Brain microvascular endothelial cell (primary cell): ENCODE measurements around the gene PPIP5K1.
"Not testable (repeated sequence)": the region's sequence is repeated elsewhere in the genome, so short reads cannot be mapped to it uniquely, and the experiment has no call there.

ENCODE experiments used
- DNase-seq: peaks from one replicate; pipeline ENCODE4 v3.0.0-alpha.2; 2020
- H3K27ac ChIP-seq: fragments of 250-450 bp; sonication (Bioruptor Pico); 2 replicates; pipeline ENCODE4 v1.5.1; 2020; ENCODE audit warnings: mild to moderate bottlenecking, moderate library complexity
- H3K27me3 ChIP-seq: fragments of 250-450 bp; sonication (Bioruptor Pico); replicated peaks from 2 replicates; pipeline ENCODE4 v1.5.1; 2020; ENCODE audit warnings: mild to moderate bottlenecking
- H3K36me3 ChIP-seq: fragments of 250-450 bp; sonication (Bioruptor Pico); replicated peaks from 2 replicates; pipeline ENCODE4 v1.5.1; 2020; ENCODE audit warnings: mild to moderate bottlenecking
- H3K4me3 ChIP-seq: 2 replicates; pipeline ENCODE4 v1.5.1; 2011; ENCODE audit warnings: low read depth, mild to moderate bottlenecking, control low read depth, low read length, moderate library complexity
- in situ Hi-C: cut with HindIII; loops from 2 replicates; pipeline ENCODE4 v1.10.0; 2017; ENCODE audit warnings: low sequenced_read_pairs, low pct_ligation_motif_present
- TF ChIP-seq, protein P1 (sequence below): IDR thresholded peaks from 2 replicates; pipeline ENCODE4 v1.5.1; 2011; ENCODE audit warnings: low read depth, mild to moderate bottlenecking, moderate library complexity, low read length, control low read depth, inconsistent platforms; ENCODE audit errors: missing control alignments

Gene PPIP5K1

DNA sequence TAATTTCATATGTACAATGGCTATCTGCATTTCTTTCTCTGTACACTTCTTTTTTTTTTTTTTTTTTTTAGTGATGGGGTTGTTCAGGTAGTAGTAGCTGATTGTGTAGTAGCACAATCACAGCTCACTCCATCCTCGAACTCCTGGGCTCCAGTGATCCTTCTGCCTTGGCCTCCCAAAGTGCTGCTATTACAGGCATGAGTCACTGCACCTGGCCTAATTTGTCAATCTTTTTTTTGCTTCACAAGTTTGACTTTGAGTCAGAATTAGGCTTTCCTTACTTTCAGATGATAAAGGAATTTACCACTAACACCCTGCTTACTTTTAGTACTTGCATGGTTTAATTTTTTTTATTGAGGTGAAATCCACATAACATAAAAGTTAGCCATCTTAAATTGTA, 44.6 kb downstream of the PPIP5K1 start:
- no peak overlapping the region for H3K27ac ChIP-seq
- H3K4me3 ChIP-seq, result no peak overlapping the region
- no peaks in the 10 kb centered on the region for H3K27me3 ChIP-seq
- TF ChIP-seq, protein P1, sequence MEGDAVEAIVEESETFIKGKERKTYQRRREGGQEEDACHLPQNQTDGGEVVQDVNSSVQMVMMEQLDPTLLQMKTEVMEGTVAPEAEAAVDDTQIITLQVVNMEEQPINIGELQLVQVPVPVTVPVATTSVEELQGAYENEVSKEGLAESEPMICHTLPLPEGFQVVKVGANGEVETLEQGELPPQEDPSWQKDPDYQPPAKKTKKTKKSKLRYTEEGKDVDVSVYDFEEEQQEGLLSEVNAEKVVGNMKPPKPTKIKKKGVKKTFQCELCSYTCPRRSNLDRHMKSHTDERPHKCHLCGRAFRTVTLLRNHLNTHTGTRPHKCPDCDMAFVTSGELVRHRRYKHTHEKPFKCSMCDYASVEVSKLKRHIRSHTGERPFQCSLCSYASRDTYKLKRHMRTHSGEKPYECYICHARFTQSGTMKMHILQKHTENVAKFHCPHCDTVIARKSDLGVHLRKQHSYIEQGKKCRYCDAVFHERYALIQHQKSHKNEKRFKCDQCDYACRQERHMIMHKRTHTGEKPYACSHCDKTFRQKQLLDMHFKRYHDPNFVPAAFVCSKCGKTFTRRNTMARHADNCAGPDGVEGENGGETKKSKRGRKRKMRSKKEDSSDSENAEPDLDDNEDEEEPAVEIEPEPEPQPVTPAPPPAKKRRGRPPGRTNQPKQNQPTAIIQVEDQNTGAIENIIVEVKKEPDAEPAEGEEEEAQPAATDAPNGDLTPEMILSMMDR, result no peak
- in situ Hi-C loops, result no loop called here
- no peak for DNase-seq
- no peaks in the 10 kb centered on the region for H3K36me3 ChIP-seq

DNA sequence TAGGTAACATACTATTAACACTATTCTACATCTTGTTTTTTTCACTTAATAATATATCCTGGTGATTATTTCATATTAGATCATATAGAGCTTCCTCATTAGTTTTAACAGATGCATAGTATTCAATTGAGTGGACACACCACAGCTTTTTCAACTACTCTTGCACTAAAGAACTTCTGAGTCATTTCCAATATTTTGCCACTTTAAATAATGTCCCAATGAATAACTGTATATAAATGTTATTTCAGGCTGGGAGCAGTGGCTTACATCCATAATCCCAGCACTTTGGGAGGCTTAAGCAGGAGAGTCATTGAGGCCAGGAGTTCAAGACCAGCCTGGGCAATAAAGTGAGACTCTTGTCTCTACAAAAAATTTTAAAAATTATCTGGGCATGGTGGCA, 45.7 kb downstream of the PPIP5K1 start:
- no peak for DNase-seq
- TF ChIP-seq, protein P1, result no peak
- Histone ChIP-seq H3K27me3 (no peaks in the 10 kb centered on the region), H3K4me3 (no peak overlapping the region), H3K36me3 (no peaks in the 10 kb centered on the region), H3K27ac (no peak overlapping the region)
- in situ Hi-C loops, result no loop called here

DNA sequence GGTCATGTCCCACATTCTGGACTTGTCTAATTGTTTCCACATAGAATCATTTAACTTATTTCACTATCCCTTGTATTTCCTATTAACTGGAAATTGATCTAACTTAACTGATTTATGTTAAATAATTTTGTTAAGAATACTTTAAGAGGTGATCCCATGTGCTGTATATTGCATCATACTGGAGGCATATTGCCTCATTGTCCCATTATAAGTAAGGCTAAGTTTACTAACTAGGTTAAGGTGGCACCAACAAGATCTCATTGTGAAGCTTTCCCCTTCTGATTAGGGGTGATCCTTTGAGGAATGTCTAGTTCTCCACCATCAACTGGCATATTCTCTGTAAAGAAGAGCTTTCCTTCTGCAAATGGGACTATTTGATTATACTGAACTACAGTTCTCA, 48.2 kb downstream of the PPIP5K1 start:
- H3K4me3 ChIP-seq, result no peak overlapping the region
- TF ChIP-seq, protein P1, result no peak
- in situ Hi-C loops, result no loop called here
- H3K27me3 ChIP-seq, result no peaks in the 10 kb centered on the region
- no peak overlapping the region for H3K27ac ChIP-seq
- no peak for DNase-seq
- no peaks in the 10 kb centered on the region for H3K36me3 ChIP-seq

DNA sequence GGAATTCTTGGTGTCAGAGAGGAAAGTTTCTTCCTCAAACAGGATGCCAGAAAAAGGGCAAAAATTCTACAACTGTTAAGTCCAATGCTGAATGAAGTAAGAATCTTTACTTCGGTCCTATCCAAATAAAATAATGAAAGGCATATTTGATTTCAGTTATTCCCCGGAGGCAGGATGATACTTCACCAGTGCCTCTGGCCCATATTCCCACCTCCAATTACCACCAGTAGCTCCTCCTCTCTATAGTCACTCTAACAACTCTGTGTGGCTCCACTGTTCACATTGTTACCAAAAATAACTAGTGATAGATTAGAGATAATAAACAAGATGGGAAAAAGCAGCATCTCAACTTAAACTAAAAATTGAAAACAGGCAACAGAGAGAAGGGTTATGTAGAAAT, 51.9 kb downstream of the PPIP5K1 start:
- H3K27me3 ChIP-seq, result no peaks in the 10 kb centered on the region
- TF ChIP-seq, protein P1, result no peak
- no peaks in the 10 kb centered on the region for H3K36me3 ChIP-seq
- in situ Hi-C loops, result no loop called here
- no peak for DNase-seq
- H3K27ac ChIP-seq, result no peak overlapping the region
- H3K4me3 ChIP-seq, result no peak overlapping the region

DNA sequence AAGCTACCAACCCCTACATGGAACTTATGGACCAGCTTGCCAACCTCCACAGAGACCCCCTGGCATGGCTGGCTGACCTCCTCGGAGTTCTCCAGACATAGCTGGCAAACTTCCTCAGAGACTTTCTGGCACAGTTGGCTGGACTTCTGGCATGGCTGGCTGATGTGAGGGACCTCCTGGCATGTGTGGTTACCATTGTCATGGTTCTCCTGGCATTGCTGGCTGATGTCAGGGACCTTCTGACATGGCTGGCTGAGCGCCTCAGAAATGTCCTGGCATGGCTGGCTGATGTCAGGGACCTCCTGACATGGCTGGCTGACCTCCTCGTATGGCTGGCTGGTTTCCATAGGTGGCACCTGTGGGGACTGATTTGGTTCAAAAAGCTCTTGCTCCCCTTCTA, 55.1 kb downstream of the PPIP5K1 start:
- Histone ChIP-seq H3K27me3 (no peaks in the 10 kb centered on the region), H3K4me3 (no peak overlapping the region), H3K36me3 (no peaks in the 10 kb centered on the region), H3K27ac (no peak overlapping the region)
- TF ChIP-seq, protein P1, result no peak
- no peak for DNase-seq
- in situ Hi-C loops, result no loop called here

DNA sequence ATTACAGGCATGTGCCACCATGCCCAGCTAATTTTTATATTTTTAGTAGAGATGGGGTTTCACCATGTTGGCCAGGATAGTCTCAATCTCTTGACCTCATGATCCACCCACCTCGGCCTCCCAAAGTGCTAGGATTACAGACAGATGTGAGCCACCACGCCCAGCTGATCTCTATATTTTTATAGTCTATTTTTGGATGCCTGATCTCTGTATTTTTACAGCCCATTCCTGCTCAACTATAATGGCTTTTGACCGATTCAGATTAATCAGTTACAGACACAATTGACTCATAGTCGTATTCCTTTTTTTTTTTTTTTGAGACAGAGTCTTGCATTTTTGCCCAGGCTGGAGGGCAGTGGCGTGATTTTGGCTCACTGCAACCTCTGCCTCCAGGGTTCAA, 57.2 kb downstream of the PPIP5K1 start:
- in situ Hi-C loops, H3K4me3 ChIP-seq, DNase-seq, H3K27me3 ChIP-seq, H3K36me3 ChIP-seq, H3K27ac ChIP-seq: not testable (repeated sequence)
